ENCODE data around the gene TEKT2. TPM values are rescaled to one million over a fixed set of nuclear protein-coding genes. Genes with fewer than 3 reads are reported as not detected.

Gene TEKT2
- total and polyA plus RNA-seq, 2 of the 8 experiments (the other 6 are each of a cell fraction or from before 2014, with no cell fraction given): 1.6 to 1.7 TPM

GRCh38 chr1:36053978-36054377 lies 29.9 kb upstream of the TEKT2 start:
- no peak overlapping the region for H3K4me2 ChIP-seq (ENCODE audit: insufficient read depth in 1 of 2, low read depth in 2 of 2, low read length in 2 of 2)
- ChIA-PET POLR2A (ENCODE audit: partially characterized antibody) (interaction anchor here (1.4 kb wide), 1 partner anchor 16 kb away, joined by 4 read pairs; no protein-coding TSS in a partner anchor), CTCF (ENCODE audit: partially characterized antibody) (interaction anchor here (1.4 kb wide), 1 partner anchor 8 kb away, joined by 3 read pairs; no protein-coding TSS in a partner anchor)
- no peak overlapping the region for H3K14ac ChIP-seq (ENCODE audit: insufficient read length)
- H4K8ac ChIP-seq (ENCODE audit: extremely low read depth, insufficient read depth, low read length): no peak overlapping the region
- H2BK120ac ChIP-seq (replicated peaks; ENCODE audit: low read depth, low read length): no peak overlapping the region
- H3K18ac ChIP-seq (ENCODE audit: extremely low read depth, low read length): no peak overlapping the region
- H4K91ac ChIP-seq (replicated peaks; ENCODE audit: insufficient read length, low read length): no peak overlapping the region
- H3K23ac ChIP-seq (ENCODE audit: insufficient read length): no peak overlapping the region
- H3K23me2 ChIP-seq (ENCODE audit: low read depth, low read length): no peaks in the 10 kb centered on the region
- H2BK12ac ChIP-seq (ENCODE audit: low read depth, low read length): no peak overlapping the region
- no peak overlapping the region for H4K5ac ChIP-seq (ENCODE audit: insufficient read length, low read depth, low read length)
- no peak overlapping the region for H3K56ac ChIP-seq (replicated peaks; ENCODE audit: insufficient read length, low read depth, low read length)
- H3K4me1 ChIP-seq (replicated peaks in 1 of 4; ENCODE audit: control insufficient read depth in 3 of 4, insufficient read depth in 4 of 4, low read length in 3 of 4): no peaks in the 10 kb centered on the region
- H3K79me2 ChIP-seq (ENCODE audit: control insufficient read depth in 1 of 2, insufficient read depth in 2 of 2, low read length in 2 of 2): no peaks in the 10 kb centered on the region
- no peak for DNase-seq (ENCODE audit: low read depth in 1 of 2, low spot score in 2 of 2)
- no peaks in the 10 kb centered on the region for H3K9me3 ChIP-seq (ENCODE audit: insufficient read depth in 2 of 2, low read depth in 1 of 2, low read length in 1 of 2)
- H3K4me3 ChIP-seq (ENCODE audit: extremely low read depth in 1 of 4, insufficient read depth in 2 of 4, low read depth in 3 of 4, low read length in 4 of 4): no peak overlapping the region
- H2BK15ac ChIP-seq (ENCODE audit: low read length): no peak overlapping the region
- H3K79me1 ChIP-seq (ENCODE audit: low read depth, low read length): no peaks in the 10 kb centered on the region
- no peak overlapping the region for H2AFZ ChIP-seq (ENCODE audit: low read length)
- peaks cover 0 to 5% (median 1%) of the 10 kb centered on the region in 4 experiments; a peak in 1 of 8 replicates for H3K36me3 ChIP-seq (ENCODE audit: control insufficient read depth in 2 of 4, insufficient read depth in 4 of 4, low read length in 3 of 4)
- no peak overlapping the region for H2BK20ac ChIP-seq (ENCODE audit: low read length)
- H4K20me1 ChIP-seq (replicated peaks in 1 of 2; ENCODE audit: control insufficient read depth in 1 of 2, insufficient read depth in 2 of 2, low read length in 2 of 2): no peaks in the 10 kb centered on the region
- TF ChIP-seq CHD1 (IDR thresholded peaks at IDR 0.05; ENCODE audit: low read depth, low read length) (no peak), TCF12 (IDR thresholded peaks at IDR 0.05; ENCODE audit: low read depth, low read length) (no peak)
- H2BK5ac ChIP-seq (ENCODE audit: low read depth, low read length): no peak overlapping the region
- H3K27me3 ChIP-seq (replicated peaks in 1 of 4; ENCODE audit: control insufficient read depth in 3 of 4, extremely low read depth in 1 of 4, insufficient read depth in 3 of 4, low read length in 3 of 4): no peaks in the 10 kb centered on the region
- H3K27ac ChIP-seq (ENCODE audit: low read depth, low read length): no peak overlapping the region
- no peak for FAIRE-seq
- H2AK5ac ChIP-seq (ENCODE audit: low read depth, low read length): no peak overlapping the region
- no peak overlapping the region for H3K4ac ChIP-seq (replicated peaks; ENCODE audit: insufficient read length, low read depth, low read length)
- no peak overlapping the region for H3K9ac ChIP-seq (replicated peaks in 1 of 4; ENCODE audit: extremely low read depth in 1 of 4, low read depth in 3 of 4, low read length in 3 of 4)
